TTC549 (cell line): ENCODE measurements around the gene TSPAN18.

Experiments used
- FAIRE-seq: peaks from 2 replicates; lab custom pipeline; 2012; peaks lifted over from hg19 to GRCh38; lab: Jason Lieb, UNC

Gene TSPAN18

DNA sequence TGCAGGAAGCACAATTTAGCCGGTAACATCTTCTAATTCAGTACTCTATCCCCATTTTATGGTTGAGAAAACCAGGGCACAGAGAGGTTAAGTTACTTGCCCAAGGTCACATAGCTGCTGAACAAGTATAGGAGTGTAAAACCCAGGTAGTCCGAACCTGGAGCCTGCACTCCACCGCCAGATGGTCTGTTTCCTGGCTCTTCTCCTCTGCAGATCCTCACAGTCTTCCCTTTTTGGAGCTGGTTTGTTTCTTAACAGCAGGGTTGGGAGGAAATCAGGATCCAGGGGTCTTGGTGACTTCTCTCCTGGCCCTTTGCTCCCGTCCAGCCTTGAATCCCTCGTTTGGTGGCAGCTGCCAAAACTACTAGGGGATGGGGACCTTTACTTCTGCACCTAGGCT is 12.0 kb downstream of the TSPAN18 start:
- no peak for FAIRE-seq

DNA sequence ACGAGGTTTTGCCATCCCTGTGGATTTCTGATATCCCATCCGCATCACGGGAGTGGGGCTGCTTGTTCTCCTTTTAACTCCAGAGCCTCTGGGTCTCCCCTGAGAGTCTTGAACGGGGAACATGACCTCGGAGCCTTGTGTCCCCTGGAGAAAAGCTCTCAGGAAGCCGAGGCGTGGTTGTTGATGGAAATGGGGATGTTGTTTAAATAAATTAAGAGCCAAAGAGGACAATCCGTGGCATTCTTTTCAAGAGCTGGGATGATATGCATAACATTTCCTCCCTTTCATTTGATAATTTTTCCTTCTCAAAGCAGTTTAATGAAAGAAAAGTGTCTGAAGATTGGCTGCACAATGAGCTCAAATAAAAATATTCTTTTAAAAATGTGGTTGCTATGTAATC is 14.2 kb downstream of the TSPAN18 start:
- FAIRE-seq = no peak

DNA sequence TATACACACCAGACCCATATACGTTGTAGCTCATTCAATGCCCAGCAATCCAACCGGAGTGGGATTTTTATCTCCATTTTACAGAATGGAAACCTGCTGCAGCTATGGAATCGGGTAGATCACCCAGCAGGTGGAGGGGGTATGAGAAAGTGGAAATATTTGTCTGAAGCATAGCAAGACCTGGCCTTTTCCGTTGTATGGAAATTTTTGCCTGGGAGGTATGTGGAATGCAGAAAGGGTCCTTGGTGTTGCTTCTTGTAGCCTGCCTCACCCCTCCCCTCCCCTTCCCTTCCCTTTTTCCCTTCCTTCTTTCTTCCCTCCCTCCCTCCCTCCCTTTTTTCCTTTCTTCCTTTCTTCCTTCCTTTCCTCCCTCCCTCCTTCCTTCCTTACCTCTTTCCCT is 15.2 kb downstream of the TSPAN18 start:
- FAIRE-seq = no peak

DNA sequence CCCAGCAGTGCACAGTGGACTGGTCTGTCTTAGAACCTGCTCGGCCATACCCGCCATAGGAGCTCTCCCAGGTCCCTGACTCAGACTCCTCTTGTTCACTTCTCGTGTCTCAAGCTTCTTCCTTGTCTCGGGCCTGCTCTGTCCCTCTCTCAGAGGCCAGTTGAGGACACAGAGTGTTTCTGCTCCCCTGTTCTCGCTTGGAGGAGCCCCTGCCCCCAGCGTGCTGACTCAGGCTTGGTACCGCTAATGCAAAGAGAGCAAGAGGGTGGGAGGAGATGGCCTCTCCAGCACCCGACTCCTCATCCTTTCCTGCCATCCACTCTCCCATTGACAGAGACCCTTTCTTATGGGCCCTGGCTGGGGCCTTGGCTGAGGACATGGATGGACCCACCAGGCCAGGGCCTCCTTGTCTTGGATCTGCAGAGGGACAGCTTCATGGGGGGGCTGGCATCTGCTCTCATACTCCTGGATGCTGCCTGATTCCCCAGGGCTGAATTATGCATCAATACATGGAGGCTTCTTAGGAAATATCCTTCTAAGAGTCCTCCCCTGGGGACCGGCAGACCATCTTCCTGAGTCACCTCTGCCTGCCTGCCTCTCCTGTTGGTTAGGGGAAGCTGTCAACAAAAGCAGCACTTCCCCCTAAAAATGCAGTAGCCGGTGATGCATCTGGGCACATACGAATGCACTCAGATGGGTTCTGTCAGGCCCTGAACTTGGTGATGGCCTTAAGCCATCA is 15.9 kb downstream of the TSPAN18 start:
- FAIRE-seq = no peak

DNA sequence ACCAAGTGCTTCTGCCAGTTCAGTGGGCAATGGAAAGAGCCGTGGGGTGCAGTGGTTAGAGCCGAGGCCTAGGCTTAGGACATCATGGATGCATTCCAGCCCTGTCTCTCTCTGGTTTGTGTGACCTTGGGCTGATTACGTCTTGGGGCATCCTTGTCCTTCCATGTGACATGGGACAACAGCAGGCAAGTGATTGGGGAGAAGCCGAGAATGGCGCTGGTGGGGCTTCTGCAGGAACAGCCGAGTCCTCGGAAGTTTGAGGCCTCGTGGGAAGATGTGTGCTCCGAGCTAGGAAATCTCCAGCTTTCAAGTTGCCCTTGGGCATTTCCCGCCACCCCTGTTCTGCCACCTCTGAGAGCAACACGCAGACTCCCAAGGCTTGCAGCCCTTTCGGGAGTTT is 16.6 kb downstream of the TSPAN18 start:
- FAIRE-seq = no peak

DNA sequence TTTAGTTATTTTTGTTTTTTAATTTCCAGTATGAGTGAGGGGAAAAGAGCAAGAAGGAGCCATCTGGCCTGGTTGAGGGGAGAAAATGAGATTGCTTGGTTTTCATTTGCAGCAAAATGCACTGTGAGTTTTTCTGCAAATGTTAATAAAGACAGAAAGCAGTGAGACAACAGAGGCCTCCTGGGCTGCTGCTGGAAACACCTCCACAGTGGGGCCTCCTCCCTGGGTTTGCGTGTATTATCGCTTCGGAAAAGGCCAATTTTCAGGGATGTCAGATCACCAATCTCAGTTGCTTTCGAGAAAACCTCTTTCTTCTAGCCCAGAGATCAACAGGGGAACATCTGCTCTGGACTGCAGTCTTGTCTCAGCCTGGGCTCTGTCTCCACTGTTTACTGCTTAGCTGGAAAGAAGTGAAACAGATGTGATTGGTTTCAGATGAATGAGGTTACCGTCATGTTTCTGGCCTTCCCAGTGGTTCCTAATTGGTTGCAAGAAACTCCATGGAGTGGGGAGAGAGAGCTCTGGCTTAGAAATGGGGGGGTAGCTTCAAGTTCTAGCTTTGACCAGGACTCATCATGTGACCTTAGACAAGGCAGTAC is 17.3 kb downstream of the TSPAN18 start:
- FAIRE-seq = no peak

DNA sequence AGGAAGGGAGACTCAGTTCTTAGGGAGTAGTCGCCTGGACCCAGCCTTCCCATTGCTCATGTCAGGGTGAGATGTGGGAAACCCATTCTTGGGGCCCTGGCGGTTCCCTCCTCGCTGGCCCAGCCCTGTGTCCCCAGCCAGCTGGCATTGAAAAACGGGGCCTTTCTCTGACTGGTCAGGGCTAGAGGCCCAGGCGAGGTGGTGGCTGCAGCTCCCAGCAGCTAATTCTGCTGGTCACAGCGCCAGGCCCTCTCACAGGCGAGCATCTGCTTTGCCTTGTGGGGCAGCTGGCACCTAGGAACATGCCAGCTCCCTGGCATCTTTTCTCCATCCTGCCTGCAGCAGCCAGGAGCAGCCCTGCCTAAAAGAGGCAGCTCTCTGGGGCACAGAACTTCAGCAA is 20.1 kb downstream of the TSPAN18 start:
- no peak for FAIRE-seq

DNA sequence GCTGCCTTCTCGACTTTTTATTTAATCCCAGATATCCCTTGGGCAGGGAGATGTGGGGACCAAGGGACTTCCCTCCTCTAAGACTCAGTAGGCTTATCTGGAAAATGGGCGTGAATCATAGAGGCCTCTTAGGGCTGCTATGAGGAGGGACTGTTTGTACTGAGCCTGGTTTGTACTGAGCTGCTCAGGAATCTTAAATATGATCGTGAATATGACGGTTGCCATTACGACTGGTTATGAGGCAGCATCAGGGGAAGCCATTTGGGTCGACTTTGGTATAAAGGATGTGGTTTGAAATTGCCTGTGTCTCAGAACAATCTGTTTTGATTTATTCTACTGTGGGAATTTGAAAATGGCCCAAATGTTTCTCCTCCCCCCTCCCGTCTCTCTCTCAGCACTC is 20.6 kb downstream of the TSPAN18 start:
- no peak for FAIRE-seq

DNA sequence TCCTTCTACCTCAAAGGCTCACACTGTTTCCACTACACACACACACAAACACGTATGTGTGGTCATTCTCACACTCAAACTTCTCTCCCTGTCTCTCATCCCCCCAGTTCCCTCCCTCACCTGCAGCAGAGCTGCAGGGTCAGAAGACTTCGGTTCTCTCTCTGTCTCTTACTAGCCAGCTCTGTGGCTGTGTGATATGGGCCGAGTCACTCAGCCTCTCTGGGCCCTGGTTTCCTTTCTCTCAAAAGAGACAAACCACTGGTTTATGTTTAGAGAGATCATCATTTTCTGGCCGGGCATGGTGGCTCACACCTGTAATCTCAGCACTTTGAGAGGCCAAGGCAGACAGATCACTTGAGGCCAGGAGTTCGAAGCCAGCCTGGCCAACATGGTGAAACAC is 21.1 kb downstream of the TSPAN18 start:
- no peak for FAIRE-seq

DNA sequence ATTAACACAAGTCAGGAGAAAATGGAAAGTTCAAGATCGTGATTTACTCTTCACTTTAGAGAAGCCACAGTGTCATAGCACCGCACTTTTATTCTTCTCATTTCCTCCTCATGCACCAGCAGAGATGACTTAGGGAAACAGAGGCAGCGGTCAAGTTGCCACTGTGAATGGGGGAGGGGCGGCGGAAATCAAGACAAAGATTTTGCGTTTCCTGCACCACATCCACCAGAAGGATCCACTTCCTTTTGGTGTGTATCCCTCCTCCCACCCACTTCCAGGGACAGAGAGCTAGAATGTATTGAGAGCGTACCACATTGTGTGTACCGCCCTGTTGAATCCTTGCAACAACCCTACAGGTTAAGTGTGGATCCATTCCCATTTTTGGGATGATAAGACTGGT is 21.8 kb downstream of the TSPAN18 start:
- FAIRE-seq = no peak

DNA sequence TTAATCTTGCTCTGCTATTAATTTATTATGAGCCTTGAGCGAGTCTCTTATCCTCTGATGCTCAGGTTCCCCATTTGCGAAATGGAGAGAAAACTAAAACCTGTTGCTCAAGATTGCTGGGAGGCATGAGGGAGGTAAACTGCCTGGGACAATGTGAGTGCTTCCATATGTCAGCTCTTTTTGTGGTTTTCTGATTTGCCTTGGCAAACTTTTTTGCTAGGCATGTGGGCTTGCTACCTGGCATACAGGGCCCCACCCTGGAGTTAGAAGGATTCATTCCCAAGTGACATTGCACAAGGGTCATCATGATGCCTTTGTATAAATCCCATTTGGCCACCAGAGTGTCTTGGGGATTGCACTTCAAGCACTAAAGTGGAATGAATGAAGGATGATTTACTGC is 22.4 kb downstream of the TSPAN18 start:
- FAIRE-seq = no peak

DNA sequence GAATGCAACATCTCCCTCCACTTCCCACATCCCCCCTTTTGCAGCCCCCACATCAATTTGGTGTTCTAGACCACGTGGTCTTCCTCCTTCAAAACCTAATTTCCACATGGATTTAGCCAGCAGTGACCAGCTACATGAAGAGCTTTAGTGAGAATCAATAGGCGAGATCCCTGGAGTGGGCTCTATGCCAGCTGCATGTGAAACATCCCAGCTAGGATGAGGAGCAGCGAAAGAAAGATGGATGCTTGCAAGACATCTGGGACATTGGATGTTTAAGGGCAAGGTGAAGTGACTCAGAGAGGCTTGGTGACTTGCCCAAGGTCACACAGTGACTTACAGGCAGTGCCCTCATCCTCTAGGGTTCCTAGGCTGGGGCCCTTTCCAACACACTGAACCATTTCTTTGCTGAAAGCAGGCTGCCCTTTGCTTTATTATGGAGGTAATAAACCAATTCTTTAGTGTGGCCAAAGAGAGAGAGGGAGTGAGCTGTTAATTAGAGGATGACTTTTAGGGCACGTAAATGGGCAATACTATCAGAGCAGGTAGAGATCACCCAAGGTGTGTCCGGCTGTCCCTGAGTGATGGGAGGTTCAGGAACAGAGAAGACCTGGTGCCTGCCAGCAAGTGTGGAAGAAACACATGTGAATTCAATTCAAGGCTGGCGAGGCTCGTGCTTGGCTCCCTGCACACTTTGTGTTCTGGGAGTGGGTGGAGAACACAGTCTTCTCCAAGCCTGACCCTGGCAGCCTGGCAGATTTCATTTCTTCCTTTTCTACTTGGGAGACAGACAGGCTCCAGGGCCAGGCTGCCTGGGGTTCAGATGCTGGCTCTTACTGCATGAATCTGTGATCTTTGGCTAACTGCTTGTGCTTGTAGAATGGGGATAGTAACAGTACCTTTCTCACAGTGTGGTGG is 24.0 kb downstream of the TSPAN18 start:
- no peak for FAIRE-seq

DNA sequence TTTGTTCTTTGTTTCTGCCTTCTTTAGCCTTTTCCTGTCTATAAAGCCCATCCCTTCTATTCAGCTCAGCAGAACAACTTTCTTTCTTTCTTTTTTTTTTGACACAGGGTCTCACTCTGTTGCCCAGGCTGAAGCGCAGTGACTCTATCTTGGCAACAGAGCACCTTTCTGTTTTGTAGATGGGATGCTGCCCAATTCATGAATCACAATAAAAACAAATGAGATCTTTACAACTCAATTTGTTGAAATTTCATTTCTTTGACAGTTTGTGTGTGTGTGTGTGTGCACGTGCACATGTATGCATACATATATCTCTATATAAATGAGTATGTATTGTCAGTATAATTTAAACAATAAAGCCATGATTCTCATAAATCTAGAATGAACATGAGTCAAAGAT is 25.5 kb downstream of the TSPAN18 start:
- no peak for FAIRE-seq

DNA sequence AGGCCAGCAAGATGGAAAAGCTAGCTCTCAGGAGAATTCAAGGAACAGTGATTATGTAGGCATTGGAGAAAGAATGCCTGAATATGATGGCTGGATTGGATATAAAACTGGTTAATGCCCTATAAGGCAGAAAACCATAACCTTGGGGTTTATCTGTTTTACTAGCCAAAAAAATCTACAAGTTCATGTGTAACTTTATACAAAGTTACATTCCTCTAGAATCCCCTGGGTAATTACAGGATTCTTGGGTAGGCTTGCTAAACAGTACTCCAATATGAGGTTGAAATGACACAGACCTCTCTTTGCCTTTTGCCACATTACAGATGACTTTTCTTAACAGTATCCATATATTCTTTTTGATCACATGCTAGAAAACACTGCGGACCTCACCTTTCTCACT is 26.0 kb downstream of the TSPAN18 start:
- FAIRE-seq = no peak

DNA sequence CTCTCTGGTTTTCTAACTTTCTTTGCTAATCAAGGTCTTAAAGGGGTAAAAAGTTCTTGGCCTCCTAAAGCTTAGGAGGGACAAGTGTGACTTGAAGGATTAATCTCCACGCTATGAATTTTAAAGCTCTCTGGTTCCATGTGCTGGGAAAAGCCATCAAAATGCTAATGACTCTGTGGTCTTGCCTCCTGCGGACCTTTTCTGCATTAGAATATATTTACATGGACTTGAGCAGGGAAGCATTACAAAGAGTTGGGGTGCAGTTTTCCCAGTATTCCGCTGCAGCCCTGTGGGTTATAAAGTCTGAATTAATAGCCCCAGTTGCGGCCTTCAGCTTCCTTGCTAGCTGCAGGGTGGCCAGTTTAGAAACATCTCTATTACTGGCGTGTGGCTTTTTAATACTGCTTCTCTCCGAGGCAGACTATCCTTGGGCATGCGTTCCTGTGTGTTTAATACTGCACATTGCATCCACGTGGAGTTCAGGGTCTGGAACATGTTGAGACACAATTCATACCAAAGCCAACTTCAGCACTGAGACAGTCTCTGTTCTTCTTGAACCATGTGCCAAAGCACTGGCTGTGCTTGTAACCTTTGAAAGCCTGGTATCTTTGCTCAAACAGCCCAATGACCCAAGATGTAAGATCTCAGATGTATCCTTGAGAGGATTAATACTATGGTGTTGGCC is 27.3 kb downstream of the TSPAN18 start:
- FAIRE-seq = no peak

DNA sequence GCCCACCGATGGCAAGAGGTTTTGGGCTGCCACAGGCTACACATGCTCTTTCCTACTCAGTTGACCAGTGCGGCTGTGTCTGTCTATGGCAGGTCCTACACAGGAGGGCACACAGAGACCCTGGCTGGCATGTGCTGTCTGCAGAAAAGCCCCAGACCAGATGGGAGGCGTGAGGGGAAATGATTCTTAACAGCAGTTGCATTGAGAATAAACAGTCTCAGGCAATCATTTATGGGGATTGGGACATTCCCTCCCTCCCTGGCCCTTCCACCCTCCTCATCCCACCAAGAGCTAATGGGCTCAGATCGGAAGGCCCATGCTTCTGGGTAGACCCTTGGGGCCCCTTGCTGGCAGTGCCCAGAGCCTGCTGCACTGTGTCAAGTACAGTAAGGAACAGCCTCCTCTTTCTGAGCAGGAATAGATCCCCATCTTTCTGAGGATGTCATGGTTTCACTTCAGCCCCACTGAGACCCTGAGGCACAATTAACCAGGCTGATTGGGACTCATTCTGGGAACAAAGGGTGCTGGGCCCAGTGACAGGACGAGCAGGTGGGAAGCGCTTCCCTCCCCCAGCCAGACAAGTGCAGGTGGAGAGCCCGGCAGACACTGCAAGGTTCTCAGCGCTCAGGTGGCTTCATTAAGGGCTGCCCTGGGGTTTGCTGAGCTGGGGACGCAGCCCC is 28.3 kb downstream of the TSPAN18 start:
- no peak for FAIRE-seq

DNA sequence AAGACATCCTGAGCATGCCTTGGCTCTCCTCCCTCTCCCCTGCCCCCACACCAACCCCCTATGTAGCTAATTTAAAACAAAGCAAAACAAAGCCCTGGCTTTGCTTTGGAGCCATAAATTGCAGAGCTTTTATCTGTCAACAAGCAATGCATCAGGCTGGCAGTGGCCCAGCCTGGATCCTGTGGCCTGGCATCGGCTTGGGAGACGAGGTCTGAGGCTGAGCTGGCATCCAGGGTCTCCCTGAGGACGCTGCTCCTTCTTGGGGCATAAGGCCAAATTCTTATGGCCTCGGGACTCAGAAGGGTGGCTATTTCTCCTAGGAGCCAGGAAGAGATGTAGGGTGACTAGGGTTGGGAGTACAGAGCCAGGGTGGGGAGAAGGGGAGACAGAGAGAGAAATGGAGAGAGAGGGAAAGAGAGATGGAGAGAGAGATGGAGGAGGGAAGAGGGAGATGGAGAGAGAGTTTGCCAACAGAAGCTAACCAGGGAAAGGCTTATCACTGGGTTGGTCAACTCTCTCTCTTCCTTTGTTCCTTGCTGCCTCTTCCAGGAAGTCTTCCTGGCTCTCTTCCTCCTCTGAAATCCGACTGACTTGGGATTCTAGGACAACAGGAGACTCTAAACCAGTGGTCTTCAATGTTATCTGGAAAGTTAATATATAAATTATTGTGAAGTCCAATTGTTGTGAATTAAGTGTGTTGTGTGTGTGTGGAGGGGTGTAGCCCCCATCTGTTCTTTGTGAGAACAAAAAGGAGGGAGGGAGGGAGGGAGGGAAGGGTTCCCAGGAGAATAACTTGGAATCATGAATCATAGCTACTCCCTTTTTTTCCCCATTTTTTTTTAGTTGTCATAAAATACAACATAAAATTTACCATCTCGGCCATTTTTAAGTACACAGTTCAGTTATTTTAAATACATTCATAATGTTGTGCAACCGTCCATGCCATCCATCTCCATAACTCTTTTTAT is 29.1 kb downstream of the TSPAN18 start:
- no peak for FAIRE-seq

DNA sequence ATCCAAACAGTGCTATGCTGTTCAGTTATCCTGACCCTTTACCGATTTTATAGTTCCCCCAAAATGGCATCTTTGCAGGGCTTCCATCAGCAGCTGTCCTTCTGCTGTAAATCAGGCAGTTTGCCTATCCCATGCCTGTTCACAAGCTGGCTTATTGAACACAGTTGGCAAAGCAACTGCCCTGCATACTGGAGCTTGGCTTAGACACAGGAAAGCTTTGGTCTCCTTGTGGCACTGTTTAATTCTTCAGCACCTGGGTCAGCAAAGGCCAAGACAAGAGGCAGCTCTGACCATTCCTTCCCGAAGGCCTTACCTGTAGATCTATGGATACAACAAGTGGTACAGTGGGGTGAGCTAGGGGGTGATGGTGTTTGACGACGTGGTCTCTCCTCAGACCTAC is 32.2 kb downstream of the TSPAN18 start:
- FAIRE-seq = no peak

DNA sequence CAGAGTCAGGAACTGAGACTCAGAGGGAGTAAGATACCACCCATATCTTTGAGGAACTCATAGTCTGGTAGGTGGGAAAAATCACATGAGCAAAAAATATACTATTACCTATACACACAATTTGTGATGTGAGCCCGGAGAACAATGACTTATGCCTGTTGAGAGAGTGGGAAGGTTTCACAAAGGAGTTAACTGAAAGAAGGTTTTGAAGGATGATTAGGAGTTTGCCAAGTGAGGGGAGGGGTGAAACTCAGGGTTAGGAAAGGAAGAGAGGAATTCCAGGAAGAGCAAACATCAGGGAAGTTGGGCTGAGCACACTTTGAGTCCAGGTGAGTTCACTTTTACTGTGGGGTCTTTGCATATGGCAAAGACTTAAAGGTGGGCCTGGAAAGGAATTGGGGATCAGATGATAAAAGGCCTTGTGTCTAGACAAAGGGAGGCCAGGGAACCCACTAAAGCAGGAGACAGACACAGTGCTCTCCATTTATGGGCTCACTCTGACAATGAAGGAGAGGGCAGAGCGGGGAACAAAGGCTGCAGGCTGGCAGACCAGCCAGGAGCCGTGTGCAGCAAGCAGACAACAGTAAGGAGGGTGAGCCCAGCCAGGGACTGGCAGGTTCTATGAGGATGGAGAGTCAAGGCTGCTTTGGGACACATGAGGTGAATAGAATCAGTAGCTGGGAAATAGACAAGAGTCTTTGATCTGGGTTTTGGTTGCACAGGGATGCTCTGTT is 33.1 kb downstream of the TSPAN18 start:
- no peak for FAIRE-seq

DNA sequence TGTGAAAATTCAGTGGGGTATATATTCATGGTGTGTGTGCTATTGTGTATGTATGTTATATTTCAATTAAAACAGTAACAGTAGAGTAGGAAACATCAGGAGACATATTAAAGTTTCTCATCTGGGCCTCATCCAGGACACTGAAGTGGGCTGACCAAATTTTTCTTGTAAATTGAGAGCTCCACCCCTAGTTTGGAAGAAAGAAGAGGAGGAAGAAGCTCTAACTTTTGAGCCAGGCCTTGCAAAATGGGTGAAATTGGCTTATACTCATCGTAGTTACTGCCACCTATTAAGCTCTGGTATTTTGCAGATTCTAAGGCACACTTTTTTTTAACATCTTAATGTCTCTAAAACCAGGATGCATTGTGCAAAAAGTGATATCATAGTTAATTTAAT is 33.7 kb downstream of the TSPAN18 start:
- no peak for FAIRE-seq
